GM10266 (cell line): ENCODE results near the gene HTR1E.
A peak's percentile ranks its signal among the peaks of the same experiment; 100 is the strongest.

Experiments
- DNase-seq: peaks from one replicate; pipeline ENCODE4 v3.0.0; 2012; ENCODE audit errors: extremely low spot score
- TF ChIP-seq, protein P1 (sequence below): IDR thresholded peaks from 2 replicates; pipeline ENCODE4 v1.5.1; 2012; ENCODE audit warnings: mild to moderate bottlenecking, low read depth; ENCODE audit not compliant: control insufficient read depth, insufficient read depth; ENCODE audit errors: missing control alignments

HTR1E gene

GRCh38 chr6:87029711-87030314 is 92.5 kb downstream of the HTR1E start:
- TF ChIP-seq, protein P1, sequence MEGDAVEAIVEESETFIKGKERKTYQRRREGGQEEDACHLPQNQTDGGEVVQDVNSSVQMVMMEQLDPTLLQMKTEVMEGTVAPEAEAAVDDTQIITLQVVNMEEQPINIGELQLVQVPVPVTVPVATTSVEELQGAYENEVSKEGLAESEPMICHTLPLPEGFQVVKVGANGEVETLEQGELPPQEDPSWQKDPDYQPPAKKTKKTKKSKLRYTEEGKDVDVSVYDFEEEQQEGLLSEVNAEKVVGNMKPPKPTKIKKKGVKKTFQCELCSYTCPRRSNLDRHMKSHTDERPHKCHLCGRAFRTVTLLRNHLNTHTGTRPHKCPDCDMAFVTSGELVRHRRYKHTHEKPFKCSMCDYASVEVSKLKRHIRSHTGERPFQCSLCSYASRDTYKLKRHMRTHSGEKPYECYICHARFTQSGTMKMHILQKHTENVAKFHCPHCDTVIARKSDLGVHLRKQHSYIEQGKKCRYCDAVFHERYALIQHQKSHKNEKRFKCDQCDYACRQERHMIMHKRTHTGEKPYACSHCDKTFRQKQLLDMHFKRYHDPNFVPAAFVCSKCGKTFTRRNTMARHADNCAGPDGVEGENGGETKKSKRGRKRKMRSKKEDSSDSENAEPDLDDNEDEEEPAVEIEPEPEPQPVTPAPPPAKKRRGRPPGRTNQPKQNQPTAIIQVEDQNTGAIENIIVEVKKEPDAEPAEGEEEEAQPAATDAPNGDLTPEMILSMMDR, result peak; percentile 53

GRCh38 chr6:87040729-87041128 is 103.4 kb downstream of the HTR1E start:
- TF ChIP-seq, protein P1, result no peak
- no peak for DNase-seq

More at GRCh38 chr6:87029711-87030314, 92.5 kb downstream of the HTR1E start:
- peak; percentile 26 for DNase-seq

DNA sequence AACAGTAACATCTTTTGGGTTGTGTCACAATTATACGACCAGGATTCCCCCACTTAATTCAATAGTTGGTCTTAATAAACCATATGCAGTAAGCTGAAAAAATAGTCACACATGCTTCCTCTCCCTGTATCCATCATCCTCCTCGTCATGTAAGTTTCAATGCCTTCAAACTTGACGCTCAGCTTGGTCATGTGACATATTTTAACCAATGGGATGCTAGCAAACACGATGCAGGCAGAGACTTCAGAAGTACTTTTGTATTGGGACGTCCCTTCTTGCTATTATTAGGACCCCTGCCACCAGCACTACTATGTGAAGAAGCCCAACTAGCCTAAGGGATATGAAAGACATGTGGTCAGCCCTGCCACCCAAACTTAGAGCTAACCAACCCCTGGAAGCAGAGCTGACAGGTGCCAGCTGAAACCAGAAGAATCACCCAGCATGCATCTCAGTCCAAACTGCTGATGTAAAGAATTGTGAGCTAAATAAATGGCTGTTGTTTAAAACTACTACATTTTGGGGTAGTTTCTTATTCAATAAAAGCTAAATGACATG is 108.3 kb downstream of the HTR1E start:
- DNase-seq, result no peak
- TF ChIP-seq, protein P1, result no peak

DNA sequence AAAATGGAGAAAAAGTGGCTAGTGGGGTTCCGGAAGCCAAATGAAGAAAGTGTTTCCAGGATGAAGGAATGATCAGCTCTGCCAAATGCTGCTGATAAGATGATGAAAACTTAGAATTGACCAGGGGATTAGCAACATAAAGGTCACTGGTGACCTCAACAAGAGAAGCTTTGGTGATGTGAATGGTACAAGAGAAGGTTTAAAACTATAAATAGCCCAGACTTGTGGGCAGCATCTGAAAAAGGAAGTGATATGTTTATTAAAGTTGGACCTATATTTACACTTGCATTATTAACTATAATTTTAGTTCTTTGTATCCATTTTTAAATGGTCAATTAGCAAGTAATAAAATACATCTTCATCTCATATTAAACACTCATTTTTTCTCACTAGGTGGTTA is 112.5 kb downstream of the HTR1E start:
- TF ChIP-seq, protein P1, result no peak

GRCh38 chr6:87053312-87053711 is 116.0 kb downstream of the HTR1E start:
- DNase-seq, result no peak
- TF ChIP-seq, protein P1, result no peak

More for the DNA sequence above, 112.5 kb downstream of the HTR1E start:
- no peak for DNase-seq

DNA sequence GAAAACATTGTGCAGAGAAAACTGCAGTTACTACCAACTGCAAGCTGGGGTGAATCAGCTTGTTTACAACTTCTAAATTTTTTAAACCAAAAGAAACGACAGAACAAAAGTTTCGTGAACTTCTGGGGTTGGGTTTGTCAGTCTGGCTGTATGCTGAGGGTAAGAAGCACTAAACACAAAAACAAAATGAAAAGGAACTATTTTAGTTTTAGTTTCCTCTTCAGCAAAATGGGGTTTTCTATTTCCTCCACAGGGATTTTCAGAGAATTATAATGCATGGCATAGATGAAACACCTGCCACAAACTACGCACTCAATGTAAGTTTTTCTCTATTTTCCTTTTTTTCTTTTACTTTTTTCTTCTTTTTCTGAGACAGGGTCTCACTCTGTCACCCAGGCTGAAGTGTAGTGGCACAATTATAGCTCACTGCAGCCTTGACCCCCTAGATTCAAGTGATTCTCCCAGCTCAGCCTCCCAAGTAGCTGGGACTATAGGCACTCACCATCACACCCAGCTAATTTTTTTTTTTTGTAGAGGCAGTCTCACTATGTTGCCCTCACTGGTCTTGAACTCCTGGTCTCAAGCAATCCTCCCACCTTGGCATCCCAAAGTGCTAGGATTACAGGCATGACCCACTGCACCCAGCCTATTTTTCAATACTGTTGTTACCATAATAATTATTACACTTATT is 117.0 kb downstream of the HTR1E start:
- no peak for DNase-seq
- TF ChIP-seq, protein P1, result no peak

DNA sequence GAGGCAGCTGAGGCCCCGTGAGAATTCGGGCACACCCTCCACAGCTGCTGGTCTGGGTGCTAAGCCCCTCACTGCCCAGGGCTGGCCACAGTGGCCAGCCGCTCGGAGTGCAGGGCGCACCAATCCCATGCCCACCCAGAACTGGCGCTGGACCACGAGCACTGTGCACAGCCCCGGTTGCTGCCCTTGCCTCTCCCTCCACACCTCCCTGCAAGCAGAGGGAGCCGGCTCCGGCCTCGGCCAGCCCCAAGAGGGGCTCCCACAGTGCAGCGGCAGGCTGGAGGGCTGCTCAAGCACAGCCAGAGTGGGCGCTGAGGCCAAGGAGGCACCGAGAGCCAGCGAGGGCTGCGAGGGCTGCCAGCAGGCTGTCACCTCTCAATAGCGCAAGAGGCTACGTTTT is 122.6 kb downstream of the HTR1E start:
- TF ChIP-seq, protein P1, result no peak
- DNase-seq, result no peak
